HEK293 (cell line): ENCODE measurements around the gene FLNC.

Experiments used
- BCL11A ChIP-seq: fragments of 450-650 bp; formaldehyde crosslinking; IDR thresholded peaks from 2 replicates; pipeline ENCODE4 v1.5.1; 2016; ENCODE audit warnings: low read depth, missing biosample characterization, missing genetic modification characterization
- GLIS1 ChIP-seq: fragments of 450-650 bp; formaldehyde crosslinking; IDR thresholded peaks from 2 replicates; pipeline ENCODE4 v1.5.1; 2016; ENCODE audit warnings: missing biosample characterization, missing genetic modification characterization
- KLF10 ChIP-seq: fragments of 450-650 bp; IDR thresholded peaks from 2 replicates; pipeline ENCODE4 v1.5.1; 2018; ENCODE audit warnings: missing biosample characterization, mild to moderate bottlenecking, missing genetic modification characterization
- KLF8 ChIP-seq: fragments of 450-650 bp; formaldehyde crosslinking; IDR thresholded peaks from 2 replicates; pipeline ENCODE4 v1.5.1; 2016; ENCODE audit warnings: missing biosample characterization, missing genetic modification characterization
- KLF9 ChIP-seq: fragments of 450-650 bp; formaldehyde crosslinking; IDR thresholded peaks from 2 replicates; pipeline ENCODE4 v1.5.1; 2016; ENCODE audit warnings: missing biosample characterization, missing genetic modification characterization, low read depth
- MYNN ChIP-seq: fragments of 450-650 bp; formaldehyde crosslinking; IDR thresholded peaks from 2 replicates; pipeline ENCODE4 v1.5.1; 2016; ENCODE audit warnings: missing biosample characterization, missing genetic modification characterization, borderline replicate concordance
- RBAK ChIP-seq: fragments of 450-650 bp; formaldehyde crosslinking; IDR thresholded peaks from 2 replicates; pipeline ENCODE4 v1.5.1; 2016; ENCODE audit warnings: missing biosample characterization, missing genetic modification characterization
- SCRT1 ChIP-seq: fragments of 450-650 bp; formaldehyde crosslinking; IDR thresholded peaks from 2 replicates; pipeline ENCODE4 v1.5.1; 2016; ENCODE audit warnings: missing biosample characterization, missing genetic modification characterization, borderline replicate concordance
- SP2 ChIP-seq: fragments of 450-650 bp; formaldehyde crosslinking; IDR thresholded peaks from 2 replicates; pipeline ENCODE4 v1.5.1; 2016; ENCODE audit warnings: missing biosample characterization, missing genetic modification characterization
- SP3 ChIP-seq: fragments of 450-650 bp; formaldehyde crosslinking; IDR thresholded peaks from 2 replicates; pipeline ENCODE4 v1.5.1; 2016; ENCODE audit warnings: missing biosample characterization, missing genetic modification characterization
- ZBTB1 ChIP-seq: fragments of 450-650 bp; formaldehyde crosslinking; IDR thresholded peaks from 2 replicates; pipeline ENCODE4 v1.5.1; 2016; ENCODE audit warnings: missing biosample characterization, missing genetic modification characterization
- ZBTB17 ChIP-seq: fragments of 450-650 bp; formaldehyde crosslinking; IDR thresholded peaks from 2 replicates; pipeline ENCODE4 v1.5.1; 2016; ENCODE audit warnings: missing biosample characterization, missing genetic modification characterization
- ZBTB48 ChIP-seq: fragments of 450-650 bp; formaldehyde crosslinking; IDR thresholded peaks from 2 replicates; pipeline ENCODE4 v1.5.1; 2016; ENCODE audit warnings: missing biosample characterization, missing genetic modification characterization
- ZNF112 ChIP-seq: fragments of 450-650 bp; formaldehyde crosslinking; IDR thresholded peaks from 2 replicates; pipeline ENCODE4 v1.5.0; 2017; ENCODE audit warnings: missing biosample characterization, missing genetic modification characterization
- ZNF121 ChIP-seq: fragments of 450-650 bp; formaldehyde crosslinking; IDR thresholded peaks from 2 replicates; pipeline ENCODE4 v1.5.1; 2016; ENCODE audit warnings: missing biosample characterization, missing genetic modification characterization
- ZNF133 ChIP-seq: fragments of 450-650 bp; formaldehyde crosslinking; IDR thresholded peaks from 2 replicates; pipeline ENCODE4 v1.5.1; 2016; ENCODE audit warnings: missing biosample characterization, missing genetic modification characterization
- ZNF155 ChIP-seq: fragments of 450-650 bp; formaldehyde crosslinking; IDR thresholded peaks from 2 replicates; pipeline ENCODE4 v1.5.1; 2016; ENCODE audit warnings: missing biosample characterization, missing genetic modification characterization
- ZNF16 ChIP-seq: fragments of 450-650 bp; formaldehyde crosslinking; IDR thresholded peaks from 2 replicates; pipeline ENCODE4 v1.5.1; 2016; ENCODE audit warnings: low read depth, missing biosample characterization, missing genetic modification characterization
- ZNF221 ChIP-seq: fragments of 450-650 bp; formaldehyde crosslinking; IDR thresholded peaks from 2 replicates; pipeline ENCODE4 v1.5.1; 2017; ENCODE audit warnings: missing biosample characterization, missing genetic modification characterization, borderline replicate concordance
- ZNF274 ChIP-seq, 2 experiments: fragments of 200-500 bp in 1 of 2; fragments of 450-650 bp in 1 of 2; sonication (Bioruptor generic) in 1 of 2; formaldehyde crosslinking in 1 of 2; IDR thresholded peaks; 2 replicates each; pipeline versions ENCODE4 v1.5.1 to v1.6.1; 2014 to 2016; ENCODE audit warnings: borderline replicate concordance in 1 of 2, inconsistent platforms in 1 of 2, low read length in 1 of 2, missing biosample characterization in 1 of 2, missing genetic modification characterization in 1 of 2
- ZNF311 ChIP-seq: fragments of 450-650 bp; formaldehyde crosslinking; IDR thresholded peaks from 2 replicates; pipeline ENCODE4 v1.5.1; 2017; ENCODE audit warnings: missing biosample characterization, missing genetic modification characterization, borderline replicate concordance
- ZNF366 ChIP-seq: fragments of 450-650 bp; formaldehyde crosslinking; conservative IDR thresholded peaks from 2 replicates; pipeline ENCODE4 v1.5.1; 2016; ENCODE audit warnings: missing biosample characterization, missing genetic modification characterization
- ZNF423 ChIP-seq: fragments of 450-650 bp; formaldehyde crosslinking; IDR thresholded peaks from 2 replicates; pipeline ENCODE4 v1.5.1; 2016; ENCODE audit warnings: missing biosample characterization, missing genetic modification characterization
- ZNF501 ChIP-seq: fragments of 450-650 bp; formaldehyde crosslinking; IDR thresholded peaks from 2 replicates; pipeline ENCODE4 v1.5.1; 2016; ENCODE audit warnings: missing biosample characterization, missing genetic modification characterization
- ZNF514 ChIP-seq: fragments of 450-650 bp; formaldehyde crosslinking; IDR thresholded peaks from 2 replicates; pipeline ENCODE4 v1.5.1; 2016; ENCODE audit warnings: missing biosample characterization, missing genetic modification characterization
- ZNF585B ChIP-seq: fragments of 450-650 bp; formaldehyde crosslinking; IDR thresholded peaks from 2 replicates; pipeline ENCODE4 v1.5.1; 2016; ENCODE audit warnings: missing biosample characterization, missing genetic modification characterization
- ZNF677 ChIP-seq: fragments of 450-650 bp; IDR thresholded peaks from 2 replicates; pipeline ENCODE4 v1.5.0; 2018; ENCODE audit warnings: missing biosample characterization, mild to moderate bottlenecking, missing genetic modification characterization, moderate library complexity
- ZNF76 ChIP-seq: fragments of 450-650 bp; formaldehyde crosslinking; IDR thresholded peaks from 2 replicates; pipeline ENCODE4; 2016; ENCODE audit warnings: low read depth, missing biosample characterization, missing genetic modification characterization, borderline replicate concordance
- ZNF785 ChIP-seq: fragments of 450-650 bp; formaldehyde crosslinking; IDR thresholded peaks from 2 replicates; pipeline ENCODE4 v1.5.1; 2016; ENCODE audit warnings: missing biosample characterization, missing genetic modification characterization
- ZNF843 ChIP-seq: fragments of 450-650 bp; formaldehyde crosslinking; IDR thresholded peaks from 2 replicates; pipeline ENCODE4 v1.5.1; 2016; ENCODE audit warnings: missing biosample characterization, missing genetic modification characterization
- TF ChIP-seq, protein P1 (sequence below): fragments of 450-650 bp; formaldehyde crosslinking; IDR thresholded peaks from 2 replicates; pipeline ENCODE4 v1.5.1; 2017; ENCODE audit warnings: missing biosample characterization, missing genetic modification characterization
- TF ChIP-seq, protein P2 (sequence below): sonication (generic); formaldehyde crosslinking; IDR thresholded peaks from 2 replicates; pipeline ENCODE4 v1.8.1; 2022; ENCODE audit warnings: mild to moderate bottlenecking, moderate library complexity, missing genetic modification reagents
- TF ChIP-seq, protein P3 (sequence below): fragments of 450-650 bp; formaldehyde crosslinking; IDR thresholded peaks from 2 replicates; pipeline ENCODE4 v1.5.0; 2017; ENCODE audit warnings: missing biosample characterization, missing genetic modification characterization, borderline replicate concordance
- TF ChIP-seq, protein P4 (sequence below): fragments of 450-650 bp; formaldehyde crosslinking; IDR thresholded peaks from 2 replicates; pipeline ENCODE4 v1.5.1; 2017; ENCODE audit warnings: missing biosample characterization, missing genetic modification characterization
- TF ChIP-seq, protein P5 (sequence below): fragments of 450-650 bp; formaldehyde crosslinking; IDR thresholded peaks from 2 replicates; pipeline ENCODE4; 2016; ENCODE audit warnings: missing biosample characterization, missing genetic modification characterization

Gene FLNC

DNA sequence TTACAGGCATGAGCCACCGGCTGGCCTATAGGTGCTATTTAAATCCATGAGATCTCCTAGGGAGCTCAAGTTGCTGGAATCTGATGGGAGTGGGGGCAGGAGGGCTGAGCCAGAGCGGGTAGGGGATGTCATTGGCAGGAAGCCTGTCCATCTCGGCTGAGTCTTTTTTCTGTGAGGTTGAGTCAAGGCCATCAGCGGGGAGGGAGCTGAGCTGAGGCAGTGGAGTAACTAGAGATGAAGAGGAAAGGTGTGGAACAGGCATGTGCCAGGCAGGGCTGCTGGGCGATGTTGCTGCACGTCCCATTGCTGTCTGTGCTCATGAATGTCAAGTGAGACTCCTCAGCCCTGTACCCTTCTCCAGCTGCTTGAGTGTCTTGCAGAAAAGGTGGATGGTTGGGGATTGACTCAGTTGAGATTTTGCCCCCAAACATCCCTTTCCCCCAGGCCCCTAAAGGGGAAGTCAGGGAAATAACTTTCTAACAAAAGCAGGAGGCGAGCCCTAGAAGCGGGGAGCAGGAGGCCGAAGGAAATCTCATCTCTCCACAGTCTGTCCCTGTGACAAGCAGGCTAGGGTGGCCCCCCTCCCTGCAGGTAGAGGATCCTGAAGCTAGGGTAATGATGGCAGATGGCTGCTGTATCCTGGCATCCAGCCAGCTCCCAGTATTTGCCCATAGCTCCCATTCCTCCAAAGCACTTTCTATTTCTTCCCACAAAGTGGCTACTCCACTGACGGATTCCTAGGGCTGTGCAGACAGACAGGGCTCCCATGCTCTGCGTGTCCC is 37.8 kb downstream of the FLNC start (continued):
- TF ChIP-seq ZNF155 (tag by site-specific recombination) (no peak), ZNF121 (tag by site-specific recombination) (no peak), ZBTB1 (tag by site-specific recombination) (no peak), ZNF311 (no peak), ZNF366 (tag by site-specific recombination) (peak; percentile 31), RBAK (no peak), SP3 (peak; percentile 32; the same call in 1 of the 2 replicates), ZBTB17 (tag by site-specific recombination) (peak; percentile 89), ZBTB48 (tag by site-specific recombination) (peak; percentile 65), ZNF843 (no peak), ZNF585B (tag by site-specific recombination) (no peak), ZNF112 (tag by site-specific recombination) (no peak), ZNF501 (no peak), KLF8 (tag by site-specific recombination) (no peak; the same call in none of the 2 replicates), KLF10 (no peak), BCL11A (tag by site-specific recombination) (no peak), ZNF514 (tag by site-specific recombination) (no peak), ZNF16 (tag by site-specific recombination) (no peak), ZNF677 (tag by site-specific recombination) (no peak), ZNF785 (tag by site-specific recombination) (no peak), ZNF221 (tag by site-specific recombination) (no peak), SCRT1 (no peak), ZNF274 (IDR thresholded peaks at IDR 0.05; ENCODE audit: low read length) (no peak), ZNF274 (tag by site-specific recombination; IDR thresholded peaks at IDR 0.05; ENCODE audit: borderline replicate concordance) (no peak), KLF9 (no peak), ZNF423 (peak; percentile 18; the same call in 1 of the 2 replicates), MYNN (tag by site-specific recombination) (no peak), ZNF133 (tag by site-specific recombination) (no peak), SP2 (tag by site-specific recombination) (peak; percentile 74), ZNF76 (tag by site-specific recombination) (no peak), GLIS1 (tag by site-specific recombination) (peak; percentile 53; the same call in 1 of the 2 replicates)
- TF ChIP-seq, protein P1, sequence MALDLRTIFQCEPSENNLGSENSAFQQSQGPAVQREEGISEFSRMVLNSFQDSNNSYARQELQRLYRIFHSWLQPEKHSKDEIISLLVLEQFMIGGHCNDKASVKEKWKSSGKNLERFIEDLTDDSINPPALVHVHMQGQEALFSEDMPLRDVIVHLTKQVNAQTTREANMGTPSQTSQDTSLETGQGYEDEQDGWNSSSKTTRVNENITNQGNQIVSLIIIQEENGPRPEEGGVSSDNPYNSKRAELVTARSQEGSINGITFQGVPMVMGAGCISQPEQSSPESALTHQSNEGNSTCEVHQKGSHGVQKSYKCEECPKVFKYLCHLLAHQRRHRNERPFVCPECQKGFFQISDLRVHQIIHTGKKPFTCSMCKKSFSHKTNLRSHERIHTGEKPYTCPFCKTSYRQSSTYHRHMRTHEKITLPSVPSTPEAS (tag by site-specific recombination): no peak
- TF ChIP-seq, protein P2, sequence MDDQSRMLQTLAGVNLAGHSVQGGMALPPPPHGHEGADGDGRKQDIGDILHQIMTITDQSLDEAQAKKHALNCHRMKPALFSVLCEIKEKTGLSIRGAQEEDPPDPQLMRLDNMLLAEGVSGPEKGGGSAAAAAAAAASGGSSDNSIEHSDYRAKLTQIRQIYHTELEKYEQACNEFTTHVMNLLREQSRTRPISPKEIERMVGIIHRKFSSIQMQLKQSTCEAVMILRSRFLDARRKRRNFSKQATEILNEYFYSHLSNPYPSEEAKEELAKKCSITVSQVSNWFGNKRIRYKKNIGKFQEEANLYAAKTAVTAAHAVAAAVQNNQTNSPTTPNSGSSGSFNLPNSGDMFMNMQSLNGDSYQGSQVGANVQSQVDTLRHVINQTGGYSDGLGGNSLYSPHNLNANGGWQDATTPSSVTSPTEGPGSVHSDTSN (CRISPR knock-in tag): no peak
- TF ChIP-seq, protein P3, sequence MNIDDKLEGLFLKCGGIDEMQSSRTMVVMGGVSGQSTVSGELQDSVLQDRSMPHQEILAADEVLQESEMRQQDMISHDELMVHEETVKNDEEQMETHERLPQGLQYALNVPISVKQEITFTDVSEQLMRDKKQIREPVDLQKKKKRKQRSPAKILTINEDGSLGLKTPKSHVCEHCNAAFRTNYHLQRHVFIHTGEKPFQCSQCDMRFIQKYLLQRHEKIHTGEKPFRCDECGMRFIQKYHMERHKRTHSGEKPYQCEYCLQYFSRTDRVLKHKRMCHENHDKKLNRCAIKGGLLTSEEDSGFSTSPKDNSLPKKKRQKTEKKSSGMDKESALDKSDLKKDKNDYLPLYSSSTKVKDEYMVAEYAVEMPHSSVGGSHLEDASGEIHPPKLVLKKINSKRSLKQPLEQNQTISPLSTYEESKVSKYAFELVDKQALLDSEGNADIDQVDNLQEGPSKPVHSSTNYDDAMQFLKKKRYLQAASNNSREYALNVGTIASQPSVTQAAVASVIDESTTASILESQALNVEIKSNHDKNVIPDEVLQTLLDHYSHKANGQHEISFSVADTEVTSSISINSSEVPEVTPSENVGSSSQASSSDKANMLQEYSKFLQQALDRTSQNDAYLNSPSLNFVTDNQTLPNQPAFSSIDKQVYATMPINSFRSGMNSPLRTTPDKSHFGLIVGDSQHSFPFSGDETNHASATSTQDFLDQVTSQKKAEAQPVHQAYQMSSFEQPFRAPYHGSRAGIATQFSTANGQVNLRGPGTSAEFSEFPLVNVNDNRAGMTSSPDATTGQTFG: no peak
- TF ChIP-seq, protein P4, sequence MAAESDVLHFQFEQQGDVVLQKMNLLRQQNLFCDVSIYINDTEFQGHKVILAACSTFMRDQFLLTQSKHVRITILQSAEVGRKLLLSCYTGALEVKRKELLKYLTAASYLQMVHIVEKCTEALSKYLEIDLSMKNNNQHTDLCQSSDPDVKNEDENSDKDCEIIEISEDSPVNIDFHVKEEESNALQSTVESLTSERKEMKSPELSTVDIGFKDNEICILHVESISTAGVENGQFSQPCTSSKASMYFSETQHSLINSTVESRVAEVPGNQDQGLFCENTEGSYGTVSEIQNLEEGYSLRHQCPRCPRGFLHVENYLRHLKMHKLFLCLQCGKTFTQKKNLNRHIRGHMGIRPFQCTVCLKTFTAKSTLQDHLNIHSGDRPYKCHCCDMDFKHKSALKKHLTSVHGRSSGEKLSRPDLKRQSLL (tag by site-specific recombination): no peak
- TF ChIP-seq, protein P5, sequence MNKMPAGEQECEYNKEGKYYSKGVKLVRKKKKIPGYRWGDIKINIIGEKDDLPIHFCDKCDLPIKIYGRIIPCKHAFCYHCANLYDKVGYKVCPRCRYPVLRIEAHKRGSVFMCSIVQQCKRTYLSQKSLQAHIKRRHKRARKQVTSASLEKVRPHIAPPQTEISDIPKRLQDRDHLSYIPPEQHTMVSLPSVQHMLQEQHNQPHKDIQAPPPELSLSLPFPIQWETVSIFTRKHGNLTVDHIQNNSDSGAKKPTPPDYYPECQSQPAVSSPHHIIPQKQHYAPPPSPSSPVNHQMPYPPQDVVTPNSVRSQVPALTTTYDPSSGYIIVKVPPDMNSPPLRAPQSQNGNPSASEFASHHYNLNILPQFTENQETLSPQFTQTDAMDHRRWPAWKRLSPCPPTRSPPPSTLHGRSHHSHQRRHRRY (tag by site-specific recombination): no peak
